ENCODE measurements around the gene CAMK2N1.

DNA sequence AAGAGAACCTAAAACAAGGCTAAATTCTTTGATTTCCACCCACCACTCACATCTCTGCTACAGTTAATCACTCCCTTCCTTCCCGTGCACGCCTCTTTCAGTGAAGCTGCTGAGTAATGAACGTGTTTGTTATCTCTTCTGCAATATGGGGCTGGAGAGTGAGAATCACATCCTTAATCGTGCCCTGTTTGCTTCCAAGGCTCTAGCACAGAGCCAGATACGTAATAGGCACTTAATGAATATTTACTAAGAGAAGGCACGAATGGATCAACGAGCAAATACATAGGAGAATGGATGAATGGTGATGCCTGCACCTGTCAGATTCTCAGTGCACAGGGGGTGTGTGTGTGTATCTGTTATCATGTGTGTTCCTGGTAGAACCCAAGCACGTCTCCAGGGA, 44.3 kb upstream of the CAMK2N1 start:
- TF ChIP-seq, protein P1, sequence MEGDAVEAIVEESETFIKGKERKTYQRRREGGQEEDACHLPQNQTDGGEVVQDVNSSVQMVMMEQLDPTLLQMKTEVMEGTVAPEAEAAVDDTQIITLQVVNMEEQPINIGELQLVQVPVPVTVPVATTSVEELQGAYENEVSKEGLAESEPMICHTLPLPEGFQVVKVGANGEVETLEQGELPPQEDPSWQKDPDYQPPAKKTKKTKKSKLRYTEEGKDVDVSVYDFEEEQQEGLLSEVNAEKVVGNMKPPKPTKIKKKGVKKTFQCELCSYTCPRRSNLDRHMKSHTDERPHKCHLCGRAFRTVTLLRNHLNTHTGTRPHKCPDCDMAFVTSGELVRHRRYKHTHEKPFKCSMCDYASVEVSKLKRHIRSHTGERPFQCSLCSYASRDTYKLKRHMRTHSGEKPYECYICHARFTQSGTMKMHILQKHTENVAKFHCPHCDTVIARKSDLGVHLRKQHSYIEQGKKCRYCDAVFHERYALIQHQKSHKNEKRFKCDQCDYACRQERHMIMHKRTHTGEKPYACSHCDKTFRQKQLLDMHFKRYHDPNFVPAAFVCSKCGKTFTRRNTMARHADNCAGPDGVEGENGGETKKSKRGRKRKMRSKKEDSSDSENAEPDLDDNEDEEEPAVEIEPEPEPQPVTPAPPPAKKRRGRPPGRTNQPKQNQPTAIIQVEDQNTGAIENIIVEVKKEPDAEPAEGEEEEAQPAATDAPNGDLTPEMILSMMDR (optimal IDR thresholded peaks at IDR 0.05 in 1 of 3, IDR thresholded peaks at IDR 0.05 in 1 of 3, conservative IDR thresholded peaks at IDR 0.05 in 1 of 3; ENCODE audit: extremely low read depth in 1 of 3, insufficient read depth in 2 of 3, low read length in 3 of 3) = no peak
- TF ChIP-seq EZH2 (IDR thresholded peaks at IDR 0.05; ENCODE audit: low read length) = no peak
